SH-SY5Y (cell line): ENCODE results near the gene AFP.

ENCODE experiments used
- GATA2 ChIP-seq: IDR thresholded peaks from 2 replicates; pipeline ENCODE4 v1.6.1; 2011; ENCODE audit warnings: mild to moderate bottlenecking, low read depth, low read length
- GATA3 ChIP-seq: IDR thresholded peaks from 2 replicates; pipeline ENCODE4 v1.6.1; 2011; ENCODE audit warnings: low read depth, mild to moderate bottlenecking, low read length, moderate library complexity

- TF ChIP-seq GATA2 = no peak
- TF ChIP-seq GATA3 = no peak
Measured at GRCh38 chr4:73499996-73500765, 64.2 kb downstream of the AFP start.
